ENCODE measurements around the gene PLCB4.

PLCB4 gene

GRCh38 chr20:9488063-9488462 lies 419.2 kb downstream of the PLCB4 start:
- Histone ChIP-seq H3K4me3 (ENCODE audit: low read length) (no peak overlapping the region), H3K9me3 (ENCODE audit: control insufficient read depth, low read length) (no peaks in the 10 kb centered on the region), H3K27me3 (ENCODE audit: control insufficient read depth, insufficient read depth, low read length) (no peaks in the 10 kb centered on the region), H3K9ac (ENCODE audit: low read length) (no peak overlapping the region), H3K4me1 (ENCODE audit: control insufficient read depth, insufficient read depth, low read length) (no peaks in the 10 kb centered on the region), H3K36me3 (ENCODE audit: control insufficient read depth, insufficient read depth, low read length) (no peaks in the 10 kb centered on the region)

GRCh38 chr20:9490161-9490560 lies 421.3 kb downstream of the PLCB4 start:
- Histone ChIP-seq H3K36me3 (ENCODE audit: control insufficient read depth, insufficient read depth, low read length) (no peaks in the 10 kb centered on the region), H3K4me1 (ENCODE audit: control insufficient read depth, insufficient read depth, low read length) (no peaks in the 10 kb centered on the region), H3K9me3 (ENCODE audit: control insufficient read depth, low read length) (no peaks in the 10 kb centered on the region), H3K9ac (ENCODE audit: low read length) (no peak overlapping the region), H3K27me3 (ENCODE audit: control insufficient read depth, insufficient read depth, low read length) (no peaks in the 10 kb centered on the region), H3K4me3 (ENCODE audit: low read length) (no peak overlapping the region)

- H3K4me1 ChIP-seq (ENCODE audit: control insufficient read depth, insufficient read depth, low read length), result no peaks in the 10 kb centered on the region
- no peak overlapping the region for H3K4me3 ChIP-seq (ENCODE audit: low read length)
- no peaks in the 10 kb centered on the region for H3K36me3 ChIP-seq (ENCODE audit: control insufficient read depth, insufficient read depth, low read length)
- H3K27me3 ChIP-seq (ENCODE audit: control insufficient read depth, insufficient read depth, low read length), result no peaks in the 10 kb centered on the region
- no peak overlapping the region for H3K9ac ChIP-seq (ENCODE audit: low read length)
- H3K9me3 ChIP-seq (ENCODE audit: control insufficient read depth, low read length), result no peaks in the 10 kb centered on the region
Measured at GRCh38 chr20:9490631-9491030, 421.7 kb downstream of the PLCB4 start.

DNA sequence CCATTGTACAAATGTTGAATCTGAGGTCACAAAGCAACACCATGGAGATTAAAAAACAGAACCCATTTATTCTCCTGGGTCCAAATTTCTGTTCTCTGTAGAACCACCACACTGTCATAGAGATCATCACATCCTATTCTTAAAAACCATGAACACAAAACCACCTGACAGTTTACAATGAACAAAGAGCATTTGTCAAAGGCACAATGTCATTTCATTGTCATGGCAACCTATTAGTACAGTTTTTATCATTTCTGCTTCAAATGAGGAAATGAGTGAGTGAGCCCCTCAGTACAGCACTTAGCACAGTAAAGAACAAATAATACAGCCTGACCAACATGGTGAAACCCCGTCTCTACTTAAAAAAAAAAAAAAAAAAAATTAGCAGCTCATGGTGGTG lies 422.4 kb downstream of the PLCB4 start:
- Histone ChIP-seq H3K9ac (ENCODE audit: low read length) (no peak overlapping the region), H3K36me3 (ENCODE audit: control insufficient read depth, insufficient read depth, low read length) (no peaks in the 10 kb centered on the region), H3K9me3 (ENCODE audit: control insufficient read depth, low read length) (no peaks in the 10 kb centered on the region), H3K4me3 (ENCODE audit: low read length) (no peak overlapping the region), H3K27me3 (ENCODE audit: control insufficient read depth, insufficient read depth, low read length) (no peaks in the 10 kb centered on the region), H3K4me1 (ENCODE audit: control insufficient read depth, insufficient read depth, low read length) (no peaks in the 10 kb centered on the region)

- Histone ChIP-seq H3K9me3 (ENCODE audit: control insufficient read depth, low read length) (no peaks in the 10 kb centered on the region), H3K4me1 (ENCODE audit: control insufficient read depth, insufficient read depth, low read length) (no peaks in the 10 kb centered on the region), H3K4me3 (ENCODE audit: low read length) (no peak overlapping the region), H3K36me3 (ENCODE audit: control insufficient read depth, insufficient read depth, low read length) (no peaks in the 10 kb centered on the region), H3K27me3 (ENCODE audit: control insufficient read depth, insufficient read depth, low read length) (no peaks in the 10 kb centered on the region), H3K9ac (ENCODE audit: low read length) (no peak overlapping the region)
Measured at GRCh38 chr20:9492067-9492466, 423.2 kb downstream of the PLCB4 start.

- H3K9me3 ChIP-seq (ENCODE audit: control insufficient read depth, low read length), result no peaks in the 10 kb centered on the region
- no peaks in the 10 kb centered on the region for H3K4me1 ChIP-seq (ENCODE audit: control insufficient read depth, insufficient read depth, low read length)
- H3K27me3 ChIP-seq (ENCODE audit: control insufficient read depth, insufficient read depth, low read length), result no peaks in the 10 kb centered on the region
- no peak overlapping the region for H3K4me3 ChIP-seq (ENCODE audit: low read length)
- no peak overlapping the region for H3K9ac ChIP-seq (ENCODE audit: low read length)
- H3K36me3 ChIP-seq (ENCODE audit: control insufficient read depth, insufficient read depth, low read length), result no peaks in the 10 kb centered on the region
Measured at GRCh38 chr20:9493803-9494202, 424.9 kb downstream of the PLCB4 start.

DNA sequence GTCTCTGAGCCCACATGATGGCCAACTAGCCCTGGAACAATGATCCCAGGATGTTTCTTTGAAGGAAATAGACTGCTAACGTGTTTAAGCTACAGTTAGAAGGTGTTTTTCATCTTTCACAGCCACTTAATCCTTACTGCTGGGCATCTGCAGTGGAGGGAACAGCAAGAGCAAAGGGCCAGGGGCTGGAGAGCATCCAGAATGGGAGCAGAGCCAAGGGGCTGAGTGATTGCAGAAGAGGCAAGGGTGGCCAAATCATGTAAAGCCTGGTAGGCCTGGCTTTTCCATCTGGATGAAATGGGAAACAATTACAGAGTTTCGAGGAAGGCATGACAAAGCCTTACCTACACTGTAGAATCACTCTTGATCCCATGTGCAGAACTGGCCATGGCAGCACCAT lies 426.8 kb downstream of the PLCB4 start:
- Histone ChIP-seq H3K4me1 (ENCODE audit: control insufficient read depth, insufficient read depth, low read length) (no peaks in the 10 kb centered on the region), H3K36me3 (ENCODE audit: control insufficient read depth, insufficient read depth, low read length) (no peaks in the 10 kb centered on the region), H3K27me3 (ENCODE audit: control insufficient read depth, insufficient read depth, low read length) (no peaks in the 10 kb centered on the region), H3K4me3 (ENCODE audit: low read length) (no peak overlapping the region), H3K9ac (ENCODE audit: low read length) (no peak overlapping the region), H3K9me3 (ENCODE audit: control insufficient read depth, low read length) (no peaks in the 10 kb centered on the region)

DNA sequence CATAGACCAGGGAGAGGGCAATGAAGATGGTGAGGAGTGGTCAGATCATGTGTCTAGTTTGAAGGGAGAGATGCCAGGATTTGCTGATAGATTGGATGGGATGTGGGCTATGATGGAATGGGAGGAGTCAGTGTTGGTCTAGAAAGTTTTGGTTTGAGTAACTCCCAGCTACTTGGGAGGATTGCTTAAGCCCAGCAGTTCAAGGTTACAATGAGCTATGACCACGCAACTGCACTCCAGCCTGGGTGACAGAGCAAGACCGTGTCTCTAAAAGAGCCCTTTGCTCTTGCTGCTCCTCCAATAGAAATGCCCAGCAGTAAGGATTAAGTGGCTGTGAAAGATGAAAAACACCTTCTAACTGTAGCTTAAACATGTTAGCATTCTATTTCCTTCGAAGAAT lies 427.3 kb downstream of the PLCB4 start:
- H3K9ac ChIP-seq (ENCODE audit: low read length), result no peak overlapping the region
- H3K36me3 ChIP-seq (ENCODE audit: control insufficient read depth, insufficient read depth, low read length), result no peaks in the 10 kb centered on the region
- H3K27me3 ChIP-seq (ENCODE audit: control insufficient read depth, insufficient read depth, low read length), result no peaks in the 10 kb centered on the region
- no peak overlapping the region for H3K4me3 ChIP-seq (ENCODE audit: low read length)
- H3K4me1 ChIP-seq (ENCODE audit: control insufficient read depth, insufficient read depth, low read length), result no peaks in the 10 kb centered on the region
- no peaks in the 10 kb centered on the region for H3K9me3 ChIP-seq (ENCODE audit: control insufficient read depth, low read length)

GRCh38 chr20:9498322-9498721 lies 429.4 kb downstream of the PLCB4 start:
- H3K36me3 ChIP-seq (ENCODE audit: control insufficient read depth, insufficient read depth, low read length), result no peaks in the 10 kb centered on the region
- no peaks in the 10 kb centered on the region for H3K9me3 ChIP-seq (ENCODE audit: control insufficient read depth, low read length)
- H3K4me3 ChIP-seq (ENCODE audit: low read length), result no peak overlapping the region
- H3K4me1 ChIP-seq (ENCODE audit: control insufficient read depth, insufficient read depth, low read length), result no peaks in the 10 kb centered on the region
- no peaks in the 10 kb centered on the region for H3K27me3 ChIP-seq (ENCODE audit: control insufficient read depth, insufficient read depth, low read length)
- no peak overlapping the region for H3K9ac ChIP-seq (ENCODE audit: low read length)

DNA sequence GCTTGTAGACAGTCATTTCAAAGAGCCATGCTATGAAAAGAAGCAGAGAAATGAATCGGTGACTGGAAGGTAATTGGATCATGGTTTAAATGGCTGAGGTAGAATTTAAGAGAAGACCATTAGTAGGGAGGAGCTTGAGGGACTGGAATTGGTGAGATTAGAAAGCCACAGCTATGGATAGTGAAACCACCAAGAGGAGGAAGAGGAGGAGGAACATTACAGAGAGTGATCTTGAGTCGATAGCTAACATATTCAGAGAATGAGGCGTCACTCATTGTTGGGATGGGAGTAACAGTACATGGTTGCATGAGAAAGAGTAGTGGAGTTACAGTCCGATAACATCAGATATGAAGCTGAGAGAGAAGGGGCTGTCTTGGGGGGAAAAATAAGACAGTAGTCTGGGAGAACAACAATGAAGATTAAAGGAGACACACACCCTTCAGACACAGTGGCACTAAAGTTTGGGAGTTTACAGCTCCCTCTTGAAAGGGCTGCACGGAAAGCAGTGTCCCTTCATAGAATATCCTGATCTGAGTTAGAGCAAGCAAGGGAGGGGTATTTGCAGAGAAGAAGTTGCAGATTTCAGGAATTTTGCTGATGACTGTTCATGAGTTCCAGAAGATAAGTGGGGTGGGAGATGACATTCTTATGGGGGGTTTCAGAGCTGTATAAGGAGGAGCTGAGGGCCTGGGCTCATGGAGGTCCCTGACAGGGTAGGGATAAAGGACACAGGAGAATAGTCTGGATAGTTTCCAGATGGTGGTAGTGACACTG lies 430.4 kb downstream of the PLCB4 start:
- H3K4me1 ChIP-seq (ENCODE audit: control insufficient read depth, insufficient read depth, low read length), result no peaks in the 10 kb centered on the region
- H3K9ac ChIP-seq (ENCODE audit: low read length), result no peak overlapping the region
- H3K9me3 ChIP-seq (ENCODE audit: control insufficient read depth, low read length), result no peaks in the 10 kb centered on the region
- H3K4me3 ChIP-seq (ENCODE audit: low read length), result no peak overlapping the region
- H3K27me3 ChIP-seq (ENCODE audit: control insufficient read depth, insufficient read depth, low read length), result no peaks in the 10 kb centered on the region
- no peaks in the 10 kb centered on the region for H3K36me3 ChIP-seq (ENCODE audit: control insufficient read depth, insufficient read depth, low read length)

DNA sequence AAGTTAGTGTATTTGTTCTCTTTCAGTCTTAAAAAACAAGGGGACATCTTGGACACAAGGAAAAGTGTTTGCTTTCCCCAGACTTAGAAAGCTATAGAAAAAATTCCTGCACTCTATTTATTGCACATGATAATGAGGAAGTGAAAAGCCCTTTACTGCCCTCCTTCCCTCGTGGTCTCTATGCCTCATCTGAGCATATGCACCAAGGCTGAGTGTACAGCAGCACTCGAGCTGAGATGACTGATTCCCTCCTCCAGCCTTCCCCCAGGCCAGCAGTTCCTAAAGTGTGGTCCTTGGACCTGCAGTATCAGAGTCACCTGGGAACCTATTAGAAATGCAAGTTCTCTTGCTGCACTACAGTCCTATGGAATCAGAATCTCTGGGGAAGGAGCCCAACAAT lies 431.2 kb downstream of the PLCB4 start:
- H3K27me3 ChIP-seq (ENCODE audit: control insufficient read depth, insufficient read depth, low read length), result no peaks in the 10 kb centered on the region
- H3K4me1 ChIP-seq (ENCODE audit: control insufficient read depth, insufficient read depth, low read length), result no peaks in the 10 kb centered on the region
- no peaks in the 10 kb centered on the region for H3K36me3 ChIP-seq (ENCODE audit: control insufficient read depth, insufficient read depth, low read length)
- H3K9me3 ChIP-seq (ENCODE audit: control insufficient read depth, low read length), result no peaks in the 10 kb centered on the region
- no peak overlapping the region for H3K9ac ChIP-seq (ENCODE audit: low read length)
- no peak overlapping the region for H3K4me3 ChIP-seq (ENCODE audit: low read length)

GRCh38 chr20:9501473-9501872 lies 432.6 kb downstream of the PLCB4 start:
- H3K27me3 ChIP-seq (ENCODE audit: control insufficient read depth, insufficient read depth, low read length), result peaks cover 13% of the 10 kb centered on the region

More at GRCh38 chr20:9501473-9501872, 432.6 kb downstream of the PLCB4 start:
- H3K9ac ChIP-seq (ENCODE audit: low read length), result no peak overlapping the region
- no peaks in the 10 kb centered on the region for H3K9me3 ChIP-seq (ENCODE audit: control insufficient read depth, low read length)
- H3K4me1 ChIP-seq (ENCODE audit: control insufficient read depth, insufficient read depth, low read length), result no peaks in the 10 kb centered on the region
- H3K4me3 ChIP-seq (ENCODE audit: low read length), result no peak overlapping the region
- H3K36me3 ChIP-seq (ENCODE audit: control insufficient read depth, insufficient read depth, low read length), result no peaks in the 10 kb centered on the region
